ENCODE results near the gene SLC22A17. TPM values are rescaled to one million over a fixed set of nuclear protein-coding genes. Genes with fewer than 3 reads are reported as not detected.

SLC22A17 gene
- total RNA-seq, 1 donor from 2014 or later = 52.5 TPM

- Mint-ChIP-seq H3K4me1 (ENCODE audit: unreplicated experiment) (peaks cover 17% of the 10 kb centered on the region), H3K27me3 (peaks cover 2% of the 10 kb centered on the region), H3K36me3 (peaks cover 20% of the 10 kb centered on the region), H3K27ac (no peak overlapping the region), H3K9me3 (no peaks in the 10 kb centered on the region), H3K4me3 (no peak overlapping the region)
- no peak for DNase-seq (ENCODE audit: extremely low spot score, unreplicated experiment)
- TF ChIP-seq CTCF (conservative IDR thresholded peaks at IDR 0.05) = no peak
These were observed 6.5 kb upstream of the SLC22A17 start for GRCh38 chr14:23359167-23359626.

- no peak for TF ChIP-seq CTCF (conservative IDR thresholded peaks at IDR 0.05)
- Mint-ChIP-seq H3K36me3 (peaks cover 20% of the 10 kb centered on the region), H3K4me1 (ENCODE audit: unreplicated experiment) (peaks cover 15% of the 10 kb centered on the region), H3K9me3 (no peaks in the 10 kb centered on the region), H3K27ac (no peak overlapping the region), H3K27me3 (peaks cover 7% of the 10 kb centered on the region), H3K4me3 (no peak overlapping the region)
- no peak for DNase-seq (ENCODE audit: extremely low spot score, unreplicated experiment)
These were observed 6.0 kb upstream of the SLC22A17 start for GRCh38 chr14:23358553-23359166.

- Mint-ChIP-seq H3K36me3 (peaks cover 20% of the 10 kb centered on the region), H3K27me3 (peaks cover 11% of the 10 kb centered on the region), H3K4me3 (no peak overlapping the region), H3K27ac (no peak overlapping the region), H3K4me1 (ENCODE audit: unreplicated experiment) (peaks cover 17% of the 10 kb centered on the region), H3K9me3 (no peaks in the 10 kb centered on the region)
- DNase-seq (ENCODE audit: extremely low spot score, unreplicated experiment) = no peak
- no peak for TF ChIP-seq CTCF (conservative IDR thresholded peaks at IDR 0.05)
These were observed 5.4 kb upstream of the SLC22A17 start for GRCh38 chr14:23358042-23358441.

GRCh38 chr14:23357261-23357660 is 4.6 kb upstream of the SLC22A17 start:
- peaks cover 15% of the 10 kb centered on the region for H3K27me3 Mint-ChIP-seq

GRCh38 chr14:23356662-23357061 is 4.0 kb upstream of the SLC22A17 start:
- no peak overlapping the region for H3K27ac Mint-ChIP-seq

More at GRCh38 chr14:23357261-23357660, 4.6 kb upstream of the SLC22A17 start:
- TF ChIP-seq CTCF (conservative IDR thresholded peaks at IDR 0.05) = no peak
- no peak for DNase-seq (ENCODE audit: extremely low spot score, unreplicated experiment)
- Mint-ChIP-seq H3K4me3 (no peak overlapping the region), H3K9me3 (no peaks in the 10 kb centered on the region), H3K4me1 (ENCODE audit: unreplicated experiment) (peaks cover 18% of the 10 kb centered on the region), H3K27ac (no peak overlapping the region), H3K36me3 (peaks cover 20% of the 10 kb centered on the region)

More at GRCh38 chr14:23356662-23357061, 4.0 kb upstream of the SLC22A17 start:
- no peak for DNase-seq (ENCODE audit: extremely low spot score, unreplicated experiment)
- H3K9me3 Mint-ChIP-seq = no peaks in the 10 kb centered on the region
- no peak overlapping the region for H3K4me3 Mint-ChIP-seq
- peaks cover 20% of the 10 kb centered on the region for H3K36me3 Mint-ChIP-seq
- H3K27me3 Mint-ChIP-seq = peaks cover 15% of the 10 kb centered on the region
- TF ChIP-seq CTCF (conservative IDR thresholded peaks at IDR 0.05) = no peak
- H3K4me1 Mint-ChIP-seq (ENCODE audit: unreplicated experiment) = peaks cover 13% of the 10 kb centered on the region
